ENCODE results near the gene HSD3B2. TPM values are rescaled to one million over a fixed set of nuclear protein-coding genes. Genes with fewer than 3 reads are reported as not detected.

The HSD3B2 gene
- not detected in 2 replicates for polyA plus RNA-seq (2011; rRNA removed)
- polyA minus RNA-seq (2011; rRNA and poly(A)+ RNA removed), result not detected in 2 replicates

- POLR2A ChIA-PET, result no interaction called here
- no peaks in the 10 kb centered on the region for H3K36me3 ChIP-seq (ENCODE audit: control insufficient read depth, insufficient read depth, low read length)
- CTCF ChIA-PET, result no interaction called here
- TF ChIP-seq CTCF (IDR thresholded peaks at IDR 0.05; ENCODE audit: insufficient read depth, low read depth, low read length), result no peak
- no peak for DNase-seq (ENCODE audit: low read depth)
- H3K4me3 ChIP-seq (ENCODE audit: low read depth, low read length), result no peak within 1 kb of the TSS
- H3K27me3 ChIP-seq (ENCODE audit: control insufficient read depth, insufficient read depth, low read length), result no peaks in the 10 kb centered on the region
Measured at GRCh38 chr1:119414950-119415349, at the start of gene HSD3B2. Gene HSD3B2, plus strand, starts transcription at chr1:119415150. Its CDS starts 270 bp downstream, at chr1:119415420.

- CTCF ChIA-PET, result interaction anchor here (0.9 to 7.5 kb wide), 15 partner anchors 8 to 1292 kb away, joined by 3 to 161 read pairs (median 4); no protein-coding TSS in a partner anchor
- TF ChIP-seq CTCF (IDR thresholded peaks at IDR 0.05; ENCODE audit: insufficient read depth, low read depth, low read length), result no peak
- no peaks in the 10 kb centered on the region for H3K36me3 ChIP-seq (ENCODE audit: control insufficient read depth, insufficient read depth, low read length)
- peaks cover 5% of the 10 kb centered on the region for H3K27me3 ChIP-seq (ENCODE audit: control insufficient read depth, insufficient read depth, low read length)
- H3K4me3 ChIP-seq (ENCODE audit: low read depth, low read length), result no peak overlapping the region
- POLR2A ChIA-PET, result no interaction called here
- DNase-seq (ENCODE audit: low read depth), result no peak
Measured at GRCh38 chr1:119366424-119366823, 48.5 kb upstream of the HSD3B2 start.

- ChIA-PET POLR2A (no interaction called here), CTCF (interaction anchor here (0.7 to 7.5 kb wide), 24 partner anchors 9 to 1297 kb away, joined by 3 to 161 read pairs (median 4); no protein-coding TSS in a partner anchor)
- DNase-seq (ENCODE audit: low read depth), result peak; percentile 2
- Histone ChIP-seq H3K36me3 (ENCODE audit: control insufficient read depth, insufficient read depth, low read length) (no peaks in the 10 kb centered on the region), H3K4me3 (ENCODE audit: low read depth, low read length) (no peak overlapping the region), H3K27me3 (ENCODE audit: control insufficient read depth, insufficient read depth, low read length) (peaks cover 3% of the 10 kb centered on the region)
- TF ChIP-seq CTCF (IDR thresholded peaks at IDR 0.05; ENCODE audit: insufficient read depth, low read depth, low read length), result peak; percentile 95
Measured at GRCh38 chr1:119367432-119368124, 47.4 kb upstream of the HSD3B2 start.

GRCh38 chr1:119368554-119368953 is 46.4 kb upstream of the HSD3B2 start, which contains the start of gene HAO2:
Gene HAO2, plus strand, starts transcription at chr1:119368785. Its CDS starts 12,301 bp downstream, at chr1:119381086.
- Histone ChIP-seq H3K27me3 (ENCODE audit: control insufficient read depth, insufficient read depth, low read length) (peaks cover 5% of the 10 kb centered on the region), H3K4me3 (ENCODE audit: low read depth, low read length) (no peak within 1 kb of the TSS), H3K36me3 (ENCODE audit: control insufficient read depth, insufficient read depth, low read length) (no peaks in the 10 kb centered on the region)
- no peak for DNase-seq (ENCODE audit: low read depth)
- TF ChIP-seq CTCF (IDR thresholded peaks at IDR 0.05; ENCODE audit: insufficient read depth, low read depth, low read length), result no peak
- ChIA-PET CTCF (interaction anchor here (1.6 to 7.5 kb wide), 4 partner anchors 19 to 138 kb away, joined by 7 to 161 read pairs (median 14); no protein-coding TSS in a partner anchor), POLR2A (no interaction called here)

GRCh38 chr1:119370748-119371147 is 44.2 kb upstream of the HSD3B2 start:
- Histone ChIP-seq H3K27me3 (ENCODE audit: control insufficient read depth, insufficient read depth, low read length) (peaks cover 5% of the 10 kb centered on the region), H3K4me3 (ENCODE audit: low read depth, low read length) (no peak overlapping the region), H3K36me3 (ENCODE audit: control insufficient read depth, insufficient read depth, low read length) (no peaks in the 10 kb centered on the region)
- DNase-seq (ENCODE audit: low read depth), result no peak
- no peak for TF ChIP-seq CTCF (IDR thresholded peaks at IDR 0.05; ENCODE audit: insufficient read depth, low read depth, low read length)
- ChIA-PET POLR2A (no interaction called here), CTCF (interaction anchor here (0.7 to 7.5 kb wide), 5 partner anchors 13 to 1442 kb away, joined by 3 to 161 read pairs (median 4); partner anchors contain the start of gene GDAP2)
